NCI-H1694 (cell line): Measurements from ENCODE around the gene RNF130.
"Not testable (repeated sequence)": the region's sequence is repeated elsewhere in the genome, so short reads cannot be mapped to it uniquely, and the experiment has no call there.

Experiments
- DNase-seq: peaks from one replicate; lab custom pipeline; 2025; lab: John Stamatoyannopoulos, UW

RNF130 gene

DNA sequence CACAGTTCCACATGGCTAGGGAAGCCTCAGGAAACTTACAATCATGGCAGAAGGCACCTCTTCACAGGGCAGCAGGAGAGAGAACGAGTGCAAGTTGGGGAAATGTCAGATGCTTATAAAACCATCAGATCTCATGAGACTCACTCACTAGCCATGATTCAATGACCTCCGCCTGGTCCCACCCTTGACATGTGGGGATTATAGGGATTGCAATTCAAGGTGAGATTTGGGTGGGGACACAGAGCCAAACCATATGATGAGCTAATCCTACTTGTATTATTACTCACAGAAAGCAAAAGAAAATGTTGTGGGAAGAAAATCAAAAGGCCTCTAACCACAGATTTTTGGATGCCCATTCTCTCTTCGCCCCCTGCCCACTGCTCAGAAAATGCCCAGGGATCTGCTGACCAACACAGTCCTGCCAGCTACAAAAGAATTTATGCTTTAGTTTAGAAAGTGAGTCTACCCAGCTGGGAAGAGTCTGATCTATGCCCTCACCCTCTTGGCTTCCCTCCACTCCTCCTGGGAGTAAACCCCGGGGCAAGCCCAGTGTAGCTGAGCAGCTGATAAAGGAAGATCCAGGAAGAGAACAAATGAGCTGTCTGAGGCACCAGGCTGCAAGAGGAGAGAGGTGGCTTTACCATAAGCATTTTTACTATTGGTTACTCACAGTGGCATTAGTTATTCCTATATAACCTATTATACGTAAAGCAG is 53.1 kb downstream of the RNF130 start:
- DNase-seq, result no peak

DNA sequence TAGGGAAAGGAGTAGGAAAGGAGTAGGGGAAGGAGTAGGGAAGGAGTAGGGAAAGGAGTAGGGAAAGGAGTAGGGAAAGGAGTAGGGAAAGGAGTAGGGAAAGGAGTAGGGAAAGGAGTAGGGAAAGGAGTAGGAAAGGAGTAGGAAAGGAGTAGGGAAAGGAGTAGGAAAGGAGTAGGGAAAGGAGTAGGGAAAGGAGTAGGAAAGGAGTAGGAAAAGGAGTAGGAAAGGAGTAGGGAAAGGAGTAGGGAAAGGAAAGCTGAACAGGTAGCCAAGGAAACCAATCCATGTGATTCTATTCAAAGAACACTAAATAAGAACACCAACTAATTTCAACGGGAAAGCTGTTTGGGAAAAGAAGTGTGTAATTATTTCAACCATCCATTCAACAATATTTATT is 56.0 kb downstream of the RNF130 start:
- DNase-seq, result not testable (repeated sequence)

DNA sequence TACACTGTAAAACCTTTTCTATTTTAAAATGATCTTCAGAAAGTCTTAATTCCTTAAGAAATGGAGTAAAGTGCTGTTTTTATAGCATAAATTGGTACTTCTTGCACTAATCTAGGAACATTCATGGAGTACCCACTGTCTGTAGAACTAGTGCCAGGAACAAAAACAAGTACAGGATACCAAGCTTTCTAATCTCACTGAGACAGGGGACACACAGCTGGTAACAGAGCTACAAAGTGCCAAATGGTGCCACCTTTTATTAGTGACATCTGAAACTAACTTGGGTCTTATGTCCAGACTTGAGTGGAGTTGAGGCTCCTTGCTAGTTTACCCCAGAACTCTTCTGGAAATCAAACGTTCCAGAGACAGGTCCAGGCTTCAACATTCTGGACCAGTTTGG is 57.9 kb downstream of the RNF130 start:
- no peak for DNase-seq

DNA sequence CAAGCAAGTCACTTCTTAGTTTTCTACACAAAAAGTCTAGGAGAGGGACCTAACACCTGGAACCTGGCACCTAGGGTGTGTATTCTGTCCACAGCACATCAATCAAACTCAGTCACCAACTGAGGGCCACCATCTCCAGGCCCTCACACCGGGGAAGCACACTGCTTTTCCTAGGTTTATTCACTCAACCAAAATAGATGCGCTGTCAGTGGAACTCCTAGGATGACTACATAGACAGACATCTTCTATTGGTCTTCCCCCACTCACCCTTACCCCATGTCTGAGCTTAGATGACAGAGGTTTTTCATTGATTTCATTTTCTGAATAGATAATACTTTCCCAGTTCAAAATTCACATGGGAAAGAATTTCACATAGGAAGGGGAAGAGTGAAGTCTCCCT is 59.2 kb downstream of the RNF130 start:
- no peak for DNase-seq

DNA sequence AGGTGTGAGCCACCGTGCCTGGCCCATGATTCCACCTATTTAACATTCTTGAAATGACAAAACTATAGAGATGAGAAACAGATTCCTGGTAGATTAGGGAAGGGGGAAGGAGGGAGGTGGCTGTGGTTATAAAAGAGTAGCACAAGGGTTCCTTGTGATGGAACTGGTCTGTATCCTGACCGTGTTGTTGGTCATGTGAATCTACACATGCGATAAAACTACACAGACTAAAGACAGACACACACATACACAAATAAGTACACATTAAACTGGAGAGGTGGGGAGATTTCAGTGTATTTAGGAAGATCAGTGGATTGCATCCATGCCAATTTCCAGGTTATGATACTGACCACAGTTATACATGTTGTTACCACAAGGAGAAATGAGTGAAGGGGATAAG is 60.9 kb downstream of the RNF130 start:
- DNase-seq, result no peak

DNA sequence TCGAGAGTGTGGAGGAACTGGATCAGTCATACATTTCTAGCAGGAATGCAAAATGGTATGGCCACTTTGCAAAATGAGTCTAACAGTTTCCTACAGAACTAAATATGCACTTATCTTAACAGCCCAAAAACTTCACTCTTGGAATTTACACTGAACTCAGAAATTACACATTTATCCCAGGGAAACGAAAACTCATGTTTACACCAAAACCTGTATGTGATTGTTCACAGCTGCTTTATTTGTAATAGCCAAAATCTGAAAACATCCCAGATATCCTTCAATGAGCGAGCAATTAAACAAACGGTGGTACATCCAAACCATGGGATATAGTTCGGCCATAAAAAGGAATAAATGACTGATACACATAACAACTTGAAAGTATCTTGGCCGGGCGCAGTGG is 62.0 kb downstream of the RNF130 start:
- DNase-seq, result no peak

DNA sequence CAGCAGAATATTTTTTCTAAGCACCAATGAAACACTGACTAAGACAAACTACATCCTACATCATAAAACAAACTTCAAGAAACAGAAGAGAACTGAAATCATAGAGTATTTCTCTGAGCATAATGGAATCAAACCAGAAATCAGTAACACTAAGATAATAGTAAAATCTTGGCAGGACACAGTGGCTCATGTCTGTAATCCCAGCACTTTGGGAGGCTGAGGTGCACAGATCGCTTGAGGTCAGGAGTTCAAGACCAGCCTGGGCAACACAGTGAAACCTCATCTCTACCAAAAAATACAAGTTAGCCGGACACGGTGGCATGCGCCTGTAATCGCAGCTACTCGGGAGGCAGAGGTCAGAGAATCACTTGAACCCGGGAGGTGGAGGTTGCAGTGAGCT is 63.1 kb downstream of the RNF130 start:
- no peak for DNase-seq

DNA sequence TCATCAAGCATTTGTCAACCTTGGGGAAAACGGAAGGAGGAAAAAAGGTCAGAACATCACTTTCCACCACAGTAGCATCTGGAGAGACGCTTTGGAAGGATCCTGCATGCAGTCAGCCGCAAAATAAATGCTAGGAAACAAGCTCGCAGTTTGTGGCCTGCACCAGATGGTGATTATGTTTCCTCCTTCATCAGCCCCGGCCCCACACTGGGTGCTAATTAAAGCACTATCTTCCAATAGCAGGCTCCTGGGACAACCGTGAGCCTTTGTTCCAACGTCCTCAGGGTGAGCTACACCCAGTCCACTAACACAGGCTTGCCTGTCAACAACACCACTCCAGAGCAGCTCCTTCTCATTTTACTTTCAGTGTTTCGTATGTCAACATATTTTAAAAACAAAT is 64.0 kb downstream of the RNF130 start:
- peak; percentile 83 for DNase-seq

DNA sequence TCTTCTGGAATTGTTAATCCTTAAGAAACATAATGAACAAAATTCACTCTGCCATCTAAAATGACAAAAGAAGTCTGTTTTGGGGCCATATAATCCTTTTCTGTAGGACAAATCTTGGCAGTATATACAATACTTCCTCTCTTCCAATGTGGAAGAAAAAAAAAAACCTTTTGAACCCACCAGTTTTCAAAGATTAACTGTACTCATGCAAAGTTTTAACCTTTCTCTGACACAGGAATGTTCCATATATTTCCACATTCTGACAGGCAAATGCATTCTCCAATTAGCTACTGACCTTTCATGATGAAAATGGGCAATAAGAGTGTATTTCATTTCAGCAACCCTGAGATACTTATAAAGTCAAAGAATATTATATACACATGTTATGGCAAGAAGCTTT is 65.4 kb downstream of the RNF130 start:
- DNase-seq, result no peak

DNA sequence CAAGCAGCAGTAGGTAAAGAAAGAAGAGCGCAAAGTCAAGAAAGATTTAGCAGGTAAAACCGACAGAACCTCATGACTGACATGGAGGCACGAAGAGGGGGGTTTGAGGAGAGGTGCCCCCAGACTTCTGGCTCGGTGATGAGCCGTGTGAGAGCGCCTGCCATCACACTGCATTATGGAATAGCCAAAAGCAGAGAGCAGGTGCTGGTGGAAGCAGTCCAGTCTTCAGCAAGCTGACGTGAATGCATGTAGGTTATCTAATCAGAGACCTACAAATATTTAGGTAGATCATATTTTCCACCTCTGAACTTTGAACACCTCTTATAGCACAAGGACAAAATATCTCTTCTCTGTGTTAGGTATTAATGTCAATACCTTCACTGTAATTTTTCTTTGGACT is 68.4 kb downstream of the RNF130 start:
- DNase-seq, result no peak

DNA sequence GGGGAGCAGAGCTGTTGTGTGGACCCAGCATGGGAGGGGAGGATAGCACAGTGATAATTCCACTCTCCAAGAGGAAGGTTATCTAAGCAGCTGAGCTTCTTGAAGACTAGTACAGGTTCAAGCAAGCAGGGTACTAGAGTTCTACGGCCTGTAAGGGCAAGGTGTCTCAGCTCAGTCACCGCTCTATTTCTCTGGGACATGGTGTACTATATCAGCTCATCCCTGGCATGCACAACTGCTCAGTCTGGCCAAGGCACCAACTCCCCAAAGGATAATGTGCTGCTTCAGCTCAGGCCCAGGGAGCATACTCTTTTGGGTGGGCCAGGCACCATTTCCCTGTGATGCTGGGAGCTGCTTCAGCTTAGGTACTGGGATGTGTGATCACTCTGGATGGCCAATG is 69.8 kb downstream of the RNF130 start:
- DNase-seq, result no peak

DNA sequence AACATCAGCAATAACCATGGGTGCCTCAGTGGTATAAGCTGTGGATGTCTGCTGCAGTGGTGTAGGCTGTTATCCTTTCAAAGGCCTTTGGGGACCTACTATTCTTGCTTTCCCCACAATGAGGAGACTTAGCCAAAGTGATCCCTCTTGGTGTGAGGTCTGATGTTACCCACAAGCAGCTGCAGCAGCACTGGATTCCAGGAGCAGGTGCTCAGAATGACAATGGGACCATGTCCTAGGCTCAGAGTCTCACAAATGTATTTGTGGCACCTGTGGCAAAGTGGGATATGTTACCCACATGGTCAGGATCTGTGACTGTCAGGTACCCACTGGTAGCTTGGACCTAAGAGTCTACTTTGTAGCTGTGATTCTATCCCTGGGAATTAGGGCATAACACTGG is 70.4 kb downstream of the RNF130 start:
- DNase-seq, result no peak

DNA sequence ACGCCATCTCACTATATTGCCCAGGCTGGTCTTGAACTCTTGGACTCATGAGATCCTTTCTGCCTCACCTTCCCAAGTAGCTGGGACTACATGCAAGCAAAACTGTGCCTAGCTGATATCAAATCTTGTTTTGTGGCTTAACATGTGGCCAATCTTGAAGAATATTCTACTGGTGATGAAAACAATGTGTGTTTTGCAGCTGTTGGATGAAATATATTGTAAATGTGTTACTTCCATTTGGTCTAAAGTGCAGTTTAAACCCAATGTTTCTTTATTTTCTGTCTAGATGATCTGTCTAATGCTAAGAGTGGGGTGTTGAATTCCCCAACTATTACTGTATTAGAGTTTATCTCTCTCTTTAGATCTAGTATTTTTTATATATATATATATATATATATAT is 73.1 kb downstream of the RNF130 start:
- no peak for DNase-seq

DNA sequence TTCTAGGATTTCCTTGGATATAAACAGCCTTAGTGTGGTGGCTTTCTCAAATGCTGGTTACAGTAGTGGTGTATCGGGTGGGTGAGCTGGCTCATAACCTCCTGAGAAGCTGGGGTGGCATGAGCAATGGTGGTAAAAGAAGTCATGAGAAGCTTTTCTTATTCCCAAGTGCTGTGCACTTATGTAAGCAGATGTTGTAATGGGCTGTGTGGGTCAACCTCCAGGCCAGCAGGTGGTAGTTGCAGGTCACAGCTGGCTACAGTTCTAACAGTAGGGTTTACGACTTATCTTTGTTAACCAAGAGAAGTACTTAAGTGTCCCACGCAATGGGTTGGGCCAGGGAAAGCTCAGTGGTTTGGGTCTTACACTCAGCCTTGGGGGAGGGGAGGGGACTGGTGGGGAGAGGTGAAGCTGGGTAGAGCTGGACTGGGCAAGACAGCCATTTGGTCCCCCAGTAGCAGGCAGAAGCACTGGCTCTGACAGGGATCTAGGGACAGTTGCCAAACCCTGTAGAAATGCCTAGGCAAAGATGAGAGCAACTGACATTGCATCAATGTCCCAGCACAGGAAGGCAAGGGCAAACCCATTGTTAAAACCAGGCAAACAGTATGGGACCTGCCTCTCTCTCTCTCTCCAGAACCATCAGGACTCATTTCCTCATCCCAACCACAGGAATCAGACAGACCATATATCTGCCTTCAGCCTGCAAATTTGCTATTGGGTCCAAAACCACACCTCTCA is 76.8 kb downstream of the RNF130 start:
- DNase-seq, result no peak

DNA sequence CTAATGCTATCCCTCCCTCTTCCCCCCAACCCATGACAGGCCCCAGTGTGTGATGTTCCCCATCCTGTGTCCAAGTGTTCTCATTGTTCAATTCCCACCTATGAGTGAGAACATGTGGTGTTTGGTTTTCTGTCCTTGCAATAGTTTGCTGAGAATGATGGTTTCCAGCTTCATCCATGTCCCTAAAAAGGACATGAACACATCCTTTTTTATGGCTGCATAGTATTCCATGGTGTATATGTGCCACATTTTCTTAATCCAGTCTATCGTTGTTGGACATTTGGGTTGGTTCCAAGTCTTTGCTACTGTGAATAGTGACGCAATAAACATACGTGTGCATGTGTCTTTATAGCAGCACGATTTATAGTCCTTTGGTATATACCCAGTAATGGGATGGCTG is 78.7 kb downstream of the RNF130 start:
- not testable (repeated sequence) for DNase-seq

DNA sequence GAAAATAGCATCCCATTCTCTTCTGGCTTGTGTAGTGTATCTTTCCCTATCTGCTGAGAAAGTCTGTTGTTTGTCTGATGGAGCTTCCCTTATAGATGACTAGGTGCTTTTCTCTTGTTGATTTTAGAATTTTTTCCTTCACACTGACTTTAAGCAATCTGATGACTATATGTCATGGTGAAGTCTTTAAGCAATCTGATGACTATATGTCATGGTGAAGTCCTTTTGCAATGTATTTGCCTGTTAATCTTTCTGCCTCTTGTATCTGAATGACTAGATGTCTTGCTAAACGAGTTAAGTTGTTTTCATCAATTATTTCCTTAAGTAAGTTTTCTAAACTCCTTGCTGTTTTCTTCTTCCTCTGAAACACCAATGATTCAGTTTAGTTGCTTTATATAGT is 80.5 kb downstream of the RNF130 start:
- DNase-seq, result no peak

DNA sequence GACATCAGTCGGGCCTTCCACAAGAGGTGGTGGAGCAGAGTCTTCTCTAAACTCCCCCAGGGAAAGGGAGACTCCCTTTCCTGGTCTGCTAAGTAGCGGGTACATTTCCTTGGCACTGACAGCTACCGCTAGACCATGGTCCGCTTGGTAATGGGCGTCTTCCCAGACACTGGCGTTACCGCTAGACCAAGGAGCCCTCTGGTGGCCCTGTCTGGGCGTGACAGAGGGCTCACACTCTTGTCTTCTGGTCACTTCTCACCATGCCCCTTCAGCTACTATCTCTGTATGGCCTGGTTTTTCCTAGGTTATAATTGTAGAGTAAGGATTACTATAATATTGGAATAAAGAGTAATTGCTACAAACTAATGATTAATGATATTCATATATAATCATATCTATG is 81.0 kb downstream of the RNF130 start:
- DNase-seq, result not testable (repeated sequence)

DNA sequence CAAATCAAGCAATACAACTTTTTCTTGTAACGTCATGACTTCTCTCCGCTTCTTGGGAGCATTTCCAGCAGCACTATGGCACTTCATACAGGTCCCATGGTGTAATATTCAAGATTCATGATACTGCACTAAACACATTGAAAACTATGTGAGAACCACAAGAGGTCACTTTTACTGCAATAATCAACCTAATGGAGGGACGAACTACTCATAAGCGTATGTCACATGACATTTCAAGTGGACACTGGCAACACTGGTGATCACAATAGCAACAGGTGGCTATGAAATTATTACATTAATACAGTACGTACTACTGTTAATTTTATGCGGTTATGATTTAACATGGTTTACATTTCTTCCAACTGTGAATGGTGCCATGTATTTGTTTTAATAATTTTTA is 85.2 kb downstream of the RNF130 start:
- no peak for DNase-seq

DNA sequence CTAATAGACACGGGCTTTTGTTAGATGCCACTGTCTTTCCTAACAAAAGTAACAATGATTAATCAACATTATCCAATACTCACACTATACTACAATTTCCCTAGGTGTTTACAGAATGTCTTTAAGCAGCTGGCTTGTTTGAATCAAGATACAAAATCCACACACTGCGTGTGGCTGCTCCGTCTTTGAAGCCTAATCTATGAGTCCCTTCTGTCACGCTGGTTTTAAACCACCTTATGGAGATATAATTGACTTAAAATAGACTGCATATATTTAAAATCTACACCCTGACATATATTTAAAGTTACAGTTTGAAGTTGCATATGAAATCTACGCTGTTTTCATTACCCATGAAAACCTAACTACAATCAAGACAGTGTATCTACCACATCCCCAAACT is 89.9 kb downstream of the RNF130 start:
- no peak for DNase-seq

DNA sequence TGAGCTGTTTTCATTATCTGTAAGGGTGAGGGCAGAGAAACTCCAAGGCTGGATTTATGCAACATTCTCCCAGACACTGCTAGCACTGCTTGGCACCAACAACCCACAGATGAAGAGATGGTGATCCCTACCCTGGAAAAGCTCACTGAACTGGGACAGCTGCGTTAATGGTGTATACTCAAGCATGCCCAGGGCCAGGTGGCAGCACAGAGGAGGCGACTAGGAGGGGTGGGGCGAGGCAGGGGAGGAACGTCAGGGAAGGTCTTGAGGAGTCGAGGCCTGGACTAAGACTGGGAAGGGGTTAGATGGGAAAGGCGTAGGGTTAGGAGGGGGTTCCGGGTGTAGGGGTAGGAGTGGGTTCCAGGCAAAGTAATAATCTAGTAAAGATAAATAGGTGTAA is 90.8 kb downstream of the RNF130 start:
- DNase-seq, result no peak

DNA sequence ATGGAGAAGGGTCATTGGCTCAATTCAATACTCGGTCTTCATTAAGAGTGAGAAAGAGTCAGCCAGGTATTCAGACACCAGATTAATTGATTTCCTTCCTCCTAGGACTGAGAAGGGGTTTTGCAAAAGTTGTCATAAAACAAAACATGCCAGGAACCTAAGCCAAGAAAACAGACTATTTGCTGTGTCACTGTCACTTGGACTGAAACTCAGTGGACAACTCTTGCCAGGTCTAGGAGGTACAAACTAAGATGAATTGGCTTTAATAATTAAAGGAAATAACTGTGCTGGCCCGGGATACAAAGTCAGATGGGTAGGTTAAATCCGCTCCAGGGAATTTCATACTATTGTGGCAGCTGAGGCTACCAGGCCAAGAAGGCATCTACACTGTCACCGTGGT is 92.8 kb downstream of the RNF130 start:
- no peak for DNase-seq

DNA sequence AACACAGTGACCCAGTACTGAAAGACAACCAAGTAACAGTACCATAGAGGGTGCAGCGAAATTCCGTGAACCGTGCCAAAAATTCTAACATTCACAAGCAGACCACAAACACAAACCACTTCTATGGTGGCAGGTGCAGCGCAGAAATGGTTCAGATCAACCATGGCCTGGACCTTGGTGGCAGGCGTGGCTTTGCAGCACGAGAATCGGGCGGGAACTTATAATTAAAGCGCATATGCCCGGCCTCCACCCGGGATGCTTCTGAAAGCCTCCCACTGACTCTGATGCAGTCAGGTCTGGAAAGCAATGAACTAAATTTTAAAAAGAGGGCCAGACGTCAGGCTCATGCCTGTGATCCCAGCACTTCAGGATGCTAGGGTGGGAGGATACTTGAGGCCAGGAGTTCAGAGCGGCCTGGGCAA is 95.8 kb downstream of the RNF130 start:
- DNase-seq, result no peak

DNA sequence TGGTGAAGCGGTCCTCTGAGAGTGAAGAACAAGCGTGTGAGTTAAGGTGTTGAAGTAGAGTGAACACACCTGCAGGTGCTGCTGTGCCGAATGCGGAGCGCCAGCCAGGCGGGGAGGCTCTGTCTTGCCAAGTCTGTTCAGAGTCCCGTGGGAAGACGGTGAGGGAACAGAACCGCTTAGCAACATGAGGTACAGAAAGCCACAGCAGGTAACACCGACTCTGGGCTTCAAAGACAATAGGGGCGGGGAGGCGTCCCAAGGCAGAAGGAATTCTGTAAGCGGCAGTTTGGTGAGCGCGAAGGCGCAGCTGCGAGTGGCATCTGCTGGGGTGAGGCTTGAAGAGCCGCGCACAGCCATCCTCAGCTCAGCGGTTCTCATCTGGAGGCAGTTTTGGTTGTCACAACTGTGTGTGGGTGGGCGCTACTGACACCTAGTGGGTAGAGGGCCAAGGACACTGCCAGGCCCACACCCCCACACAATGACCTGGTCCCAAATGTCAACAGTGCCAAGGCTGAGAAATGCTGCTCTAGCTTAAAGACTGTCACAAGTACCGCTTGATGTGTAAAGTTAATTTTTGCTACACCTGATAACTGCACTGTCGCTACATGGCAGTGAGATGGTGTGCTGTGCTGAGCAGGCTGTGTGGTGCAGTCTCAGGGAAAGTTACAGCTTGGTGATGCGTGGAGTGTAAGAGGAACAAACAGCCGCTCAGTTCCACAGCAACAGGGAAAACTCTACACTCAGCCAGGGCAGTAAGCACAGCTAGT is 96.4 kb downstream of the RNF130 start:
- peak; percentile 89 for DNase-seq
